CD4-positive, CD25-positive, alpha-beta regulatory T cell (primary cell): ENCODE results near the gene VPS13A. TPM values are rescaled to one million over a fixed set of nuclear protein-coding genes. Genes with fewer than 3 reads are reported as not detected.
"Not testable (repeated sequence)": the region's sequence is repeated elsewhere in the genome, so short reads cannot be mapped to it uniquely, and the experiment has no call there.

ENCODE experiments used
- ATAC-seq, 2 donors: fragments of 150-1000 bp; cut with Tn5 transposase; one replicate each; pipeline ENCODE4 v1.10.0; 2021; ENCODE audit warnings: low read depth in 2 of 2, moderate number of reproducible peaks in 2 of 2, moderate library complexity in 1 of 2
- DNase-seq, 3 donors: peaks; one replicate each; pipeline versions ENCODE4 v3.0.0 to v3.0.0-alpha.2; 2012 to 2022; ENCODE audit warnings: mixed read lengths in 1 of 3
- H3K27ac ChIP-seq: one replicate; pipeline ENCODE4 v1.7.0; 2013; ENCODE audit warnings: mild to moderate bottlenecking, low read length; ENCODE audit not compliant: insufficient read depth, poor library complexity, severe bottlenecking
- H3K27me3 ChIP-seq: one replicate; pipeline ENCODE4 v1.7.0; 2013; ENCODE audit warnings: low read length; ENCODE audit not compliant: control insufficient read depth, insufficient read depth
- H3K36me3 ChIP-seq: one replicate; pipeline ENCODE4 v1.7.0; 2013; ENCODE audit warnings: mild to moderate bottlenecking, low read length, moderate library complexity; ENCODE audit not compliant: control insufficient read depth, insufficient read depth
- H3K4me1 ChIP-seq: 2 replicates; pipeline ENCODE4 v1.7.0; 2013; ENCODE audit warnings: mild to moderate bottlenecking, low read length; ENCODE audit not compliant: insufficient read depth, control insufficient read depth, poor library complexity, severe bottlenecking
- H3K4me3 ChIP-seq: one replicate; pipeline ENCODE4 v1.7.0; 2013; ENCODE audit warnings: low read depth, mild to moderate bottlenecking, low read length, moderate library complexity
- H3K9me3 ChIP-seq, 2 experiments: 1 replicate in 1 of 2; 2 replicates in 1 of 2; pipeline ENCODE4 v1.7.0; 2013; ENCODE audit warnings: low read length in 2 of 2, mild to moderate bottlenecking in 1 of 2, moderate library complexity in 1 of 2; ENCODE audit not compliant: control insufficient read depth in 2 of 2
- H3K27ac Mint-ChIP-seq, 3 donors: one replicate each; pipeline ENCODE4 v1.8.0; 2020 to 2022; ENCODE audit warnings: mild to moderate bottlenecking in 3 of 3, mixed read lengths in 3 of 3, moderate library complexity in 2 of 3
- H3K27me3 Mint-ChIP-seq: one replicate; pipeline ENCODE4 v1.8.0; 2022; ENCODE audit warnings: mild to moderate bottlenecking, mixed read lengths
- H3K36me3 Mint-ChIP-seq: one replicate; pipeline ENCODE4 v1.8.0; 2020; ENCODE audit warnings: mixed read lengths
- H3K4me1 Mint-ChIP-seq, 4 donors: one replicate each; pipeline ENCODE4 v1.8.0; 2020 to 2022; ENCODE audit warnings: mixed read lengths in 4 of 4, mild to moderate bottlenecking in 1 of 4
- H3K4me3 Mint-ChIP-seq, 4 donors: one replicate each; pipeline ENCODE4 v1.8.0; 2020 to 2022; ENCODE audit warnings: mild to moderate bottlenecking in 4 of 4, mixed read lengths in 4 of 4, moderate library complexity in 3 of 4
- H3K9me3 Mint-ChIP-seq, 7 donors: one replicate each; pipeline ENCODE4 v1.8.0; 2020 to 2022; ENCODE audit warnings: mixed read lengths in 7 of 7, mild to moderate bottlenecking in 3 of 7, moderate library complexity in 2 of 7
- polyA plus RNA-seq, 4 donors: library from polyadenylated mRNA; unstranded; fragments of 300-500 nt; fragmentation: Illumina TruSeq; gene quantifications; one replicate each; pipeline ENCODE4 v1.2.3, GENCODE V29; 2021
- total RNA-seq: library from RNA; stranded (reverse); gene quantifications from one replicate; pipeline ENCODE4 v1.2.3, GENCODE V29; 2022

The VPS13A gene
- total and polyA plus RNA-seq, 5 donors from 2014 or later, result 2.5 to 53.1 (median 3.5) TPM

DNA sequence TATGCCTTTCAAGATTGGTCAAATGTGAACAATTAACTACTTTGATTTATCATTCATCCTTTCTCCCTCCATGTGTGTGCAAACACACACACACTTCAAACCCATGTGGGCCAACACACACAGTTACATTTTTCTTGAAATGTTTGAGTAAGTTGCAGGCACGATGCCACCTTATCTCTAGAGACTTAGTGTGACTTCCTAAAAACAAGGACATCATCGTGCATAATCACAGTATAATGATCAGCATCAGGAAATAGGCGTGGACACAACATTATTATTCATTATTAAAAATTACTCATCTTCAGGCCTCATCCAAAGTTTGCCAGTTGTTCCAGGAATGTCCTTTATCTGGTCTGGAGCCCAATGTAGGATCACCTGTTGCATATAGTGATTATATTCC lies 261.3 kb downstream of the VPS13A start:
- Histone ChIP-seq H3K4me3 (no peak overlapping the region), H3K4me1 (no peaks in the 10 kb centered on the region), H3K36me3 (no peaks in the 10 kb centered on the region), H3K27me3 (peaks cover 2% of the 10 kb centered on the region), H3K27ac (no peak overlapping the region), H3K9me3 (no peaks in the 10 kb centered on the region)
- Mint-ChIP-seq H3K27ac (no peak overlapping the region), H3K36me3 (no peaks in the 10 kb centered on the region), H3K27me3 (peaks cover 5% of the 10 kb centered on the region), H3K9me3 (no peaks in the 10 kb centered on the region), H3K4me3 (no peak overlapping the region), H3K4me1 (peaks cover 3 to 4% (median 3%) of the 10 kb centered on the region in 4 donors)
- ATAC-seq (no peak), DNase-seq (no peak)

GRCh38 chr9:77440057-77440456 lies 262.7 kb downstream of the VPS13A start:
- Histone ChIP-seq H3K27ac (no peak overlapping the region), H3K9me3 (no peaks in the 10 kb centered on the region), H3K36me3 (no peaks in the 10 kb centered on the region), H3K4me1 (no peaks in the 10 kb centered on the region), H3K27me3 (peaks cover 2% of the 10 kb centered on the region), H3K4me3 (no peak overlapping the region)
- ATAC-seq (no peak), DNase-seq (no peak)
- Mint-ChIP-seq H3K27me3 (peaks cover 10% of the 10 kb centered on the region), H3K4me3 (no peak overlapping the region), H3K4me1 (no peaks in the 10 kb centered on the region), H3K27ac (no peak overlapping the region), H3K36me3 (no peaks in the 10 kb centered on the region), H3K9me3 (no peaks in the 10 kb centered on the region)

- H3K9me3 ChIP-seq, H3K36me3 Mint-ChIP-seq, H3K27me3 ChIP-seq, H3K36me3 ChIP-seq, H3K27ac ChIP-seq, H3K4me1 Mint-ChIP-seq, H3K4me1 ChIP-seq, H3K27ac Mint-ChIP-seq, H3K9me3 Mint-ChIP-seq, H3K4me3 ChIP-seq, DNase-seq, ATAC-seq, H3K4me3 Mint-ChIP-seq: not testable (repeated sequence)
- H3K27me3 Mint-ChIP-seq, result peaks cover 10% of the 10 kb centered on the region
Observed at GRCh38 chr9:77441124-77441523, 263.8 kb downstream of the VPS13A start.

- H3K27ac ChIP-seq, result no peak overlapping the region
- H3K36me3 Mint-ChIP-seq, result no peaks in the 10 kb centered on the region
- H3K9me3 ChIP-seq, result peaks cover 0 to 3% of the 10 kb centered on the region in 2 experiments
- ATAC-seq, result no peak
- no peak for DNase-seq
- no peak overlapping the region for H3K4me3 ChIP-seq
- no peaks in the 10 kb centered on the region for H3K4me1 Mint-ChIP-seq
- peaks cover 16% of the 10 kb centered on the region for H3K27me3 Mint-ChIP-seq
- H3K4me3 Mint-ChIP-seq, result no peak overlapping the region
- H3K27me3 ChIP-seq, result peaks cover 2% of the 10 kb centered on the region
- H3K27ac Mint-ChIP-seq, result no peak overlapping the region
- H3K36me3 ChIP-seq, result no peaks in the 10 kb centered on the region
- H3K9me3 Mint-ChIP-seq, result peaks cover 0 to under 1% (median 0%) of the 10 kb centered on the region in 7 donors
- H3K4me1 ChIP-seq, result no peaks in the 10 kb centered on the region
Observed at GRCh38 chr9:77442436-77442835, 265.1 kb downstream of the VPS13A start.

DNA sequence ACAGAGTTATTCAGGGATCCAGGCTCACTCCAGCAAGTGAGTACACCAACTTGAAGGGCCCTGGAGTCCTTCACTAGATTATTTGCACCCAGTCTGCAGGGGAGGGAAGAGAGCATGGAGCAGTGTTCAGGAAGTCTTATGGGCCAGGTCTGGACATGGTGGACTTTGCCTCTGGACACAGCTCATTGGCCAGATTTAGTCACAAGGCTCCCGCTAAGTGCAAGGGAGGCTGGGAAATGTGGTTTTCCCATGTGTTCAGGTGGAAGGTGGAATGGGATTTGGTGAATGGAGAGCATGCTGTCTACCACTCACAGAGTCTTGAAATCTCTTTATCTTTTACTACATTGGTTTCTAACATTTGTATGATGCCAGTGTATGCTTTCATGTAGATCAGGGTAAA lies 270.3 kb downstream of the VPS13A start:
- no peak for ATAC-seq
- no peak overlapping the region for H3K27ac ChIP-seq
- Mint-ChIP-seq H3K4me1 (no peaks in the 10 kb centered on the region), H3K36me3 (no peaks in the 10 kb centered on the region), H3K9me3 (peaks cover 0 to 6% (median 0%) of the 10 kb centered on the region in 7 donors), H3K27ac (no peak overlapping the region), H3K4me3 (no peak overlapping the region), H3K27me3 (peaks cover 18% of the 10 kb centered on the region)
- H3K9me3 ChIP-seq, result peaks cover 0 to 5% of the 10 kb centered on the region in 2 experiments
- H3K27me3 ChIP-seq, result peaks cover 3% of the 10 kb centered on the region
- H3K4me1 ChIP-seq, result no peaks in the 10 kb centered on the region
- DNase-seq, result no peak
- no peaks in the 10 kb centered on the region for H3K36me3 ChIP-seq
- H3K4me3 ChIP-seq, result no peak overlapping the region

DNA sequence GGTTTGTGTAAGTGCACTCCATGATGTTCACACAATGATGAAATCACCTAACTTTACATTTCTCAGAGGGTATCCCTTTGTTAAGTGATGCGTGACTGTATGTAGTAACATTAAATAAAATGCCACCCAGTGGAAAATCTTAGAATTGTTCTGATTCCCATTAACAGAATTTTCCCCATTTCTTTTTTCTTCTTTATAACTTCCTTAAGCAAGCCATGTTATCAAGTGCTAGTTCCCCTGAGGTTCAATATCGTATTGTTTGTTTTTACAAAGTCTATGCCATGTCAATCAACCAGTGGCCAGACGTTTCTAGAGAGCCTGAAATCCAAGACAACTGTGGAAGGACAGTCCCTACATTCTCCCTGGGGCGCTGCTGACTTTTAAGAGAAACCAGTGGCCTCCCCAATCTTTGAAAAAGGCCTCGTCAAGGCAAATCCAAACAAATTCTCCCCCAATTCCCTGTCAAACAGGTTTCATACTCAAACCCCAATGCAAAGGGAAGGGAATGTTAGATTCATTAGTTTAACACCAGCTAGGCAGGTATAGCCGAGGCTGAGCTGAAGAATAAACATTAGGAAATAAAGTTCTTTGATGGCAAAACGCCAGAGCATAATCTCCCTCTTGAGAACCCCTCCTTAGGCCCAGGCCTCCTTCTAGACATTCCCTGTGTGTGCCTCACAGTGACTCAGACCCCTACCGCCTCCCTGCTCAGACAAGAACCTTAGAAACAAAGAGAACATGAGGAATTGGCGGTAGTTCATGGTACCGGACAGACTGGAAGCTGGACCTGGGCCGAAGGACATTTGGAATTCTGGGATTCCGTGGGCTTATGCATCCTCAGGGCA lies 272.1 kb downstream of the VPS13A start:
- H3K4me3 ChIP-seq, result no peak overlapping the region
- Mint-ChIP-seq H3K4me1 (peaks cover 0 to 8% (median 4%) of the 10 kb centered on the region in 4 donors), H3K27me3 (peaks cover 14% of the 10 kb centered on the region), H3K36me3 (no peaks in the 10 kb centered on the region), H3K4me3 (no peak overlapping the region), H3K27ac (no peak overlapping the region), H3K9me3 (peaks cover 0 to 6% (median 0%) of the 10 kb centered on the region in 7 donors)
- H3K9me3 ChIP-seq, result peaks cover 0 to 5% of the 10 kb centered on the region in 2 experiments
- ATAC-seq, result no peak
- H3K27ac ChIP-seq, result no peak overlapping the region
- H3K4me1 ChIP-seq, result no peaks in the 10 kb centered on the region
- no peaks in the 10 kb centered on the region for H3K36me3 ChIP-seq
- DNase-seq, result no peak
- peaks cover 3% of the 10 kb centered on the region for H3K27me3 ChIP-seq

DNA sequence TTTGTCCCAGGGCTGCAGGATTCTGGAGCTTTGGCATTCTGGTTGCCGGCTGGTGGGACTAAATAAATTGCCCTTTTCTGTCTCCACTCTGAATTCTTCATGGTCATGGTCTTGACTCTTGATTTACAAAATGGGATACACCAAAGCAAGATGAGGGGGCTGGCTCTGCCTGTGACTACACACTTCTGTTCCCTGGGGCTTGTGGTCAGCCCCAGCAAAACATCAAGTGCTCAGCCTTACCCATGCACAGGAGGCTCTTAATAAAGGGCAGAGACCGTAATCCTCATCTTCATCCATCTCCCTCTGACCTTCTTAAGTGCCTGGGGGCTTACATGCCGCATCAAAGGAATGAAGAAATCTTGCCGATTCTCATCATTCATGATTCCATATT lies 272.7 kb downstream of the VPS13A start:
- no peak for DNase-seq
- Mint-ChIP-seq H3K4me1 (peaks cover 0 to 8% (median 4%) of the 10 kb centered on the region in 4 donors), H3K27ac (no peak overlapping the region), H3K27me3 (peaks cover 12% of the 10 kb centered on the region), H3K4me3 (no peak overlapping the region), H3K36me3 (no peaks in the 10 kb centered on the region), H3K9me3 (peaks cover 0 to 6% (median 0%) of the 10 kb centered on the region in 7 donors)
- no peak for ATAC-seq
- Histone ChIP-seq H3K27ac (no peak overlapping the region), H3K36me3 (no peaks in the 10 kb centered on the region), H3K9me3 (peaks cover 0 to 5% of the 10 kb centered on the region in 2 experiments), H3K4me1 (no peaks in the 10 kb centered on the region), H3K27me3 (peaks cover 3% of the 10 kb centered on the region), H3K4me3 (no peak overlapping the region)

DNA sequence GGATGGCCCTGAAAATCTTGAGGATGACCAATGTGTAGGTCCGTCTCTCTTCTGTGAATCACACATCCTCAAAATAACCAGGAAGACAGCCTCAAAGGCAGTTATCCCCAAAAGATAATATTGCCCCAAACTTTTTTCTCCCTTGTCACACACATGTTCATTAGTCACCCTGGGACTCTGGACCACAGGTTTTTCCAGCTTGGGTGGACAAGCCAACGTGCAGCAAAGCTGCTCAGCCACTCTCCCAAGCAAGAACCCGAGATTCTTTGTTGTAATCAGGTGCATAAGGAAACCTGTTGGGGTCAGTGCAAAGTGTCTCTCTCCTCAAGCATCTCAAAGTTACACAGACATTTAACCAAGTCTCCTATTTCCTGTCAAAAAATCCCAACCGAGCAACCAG lies 274.2 kb downstream of the VPS13A start:
- peaks cover 0 to 6% (median 0%) of the 10 kb centered on the region in 7 donors for H3K9me3 Mint-ChIP-seq

More for the DNA sequence above, 274.2 kb downstream of the VPS13A start:
- H3K4me3 ChIP-seq, result no peak overlapping the region
- Mint-ChIP-seq H3K27ac (no peak overlapping the region), H3K36me3 (no peaks in the 10 kb centered on the region), H3K4me1 (peaks cover 0 to 8% (median 4%) of the 10 kb centered on the region in 4 donors), H3K27me3 (peaks cover 12% of the 10 kb centered on the region), H3K4me3 (no peak overlapping the region)
- ATAC-seq (no peak), DNase-seq (no peak)
- peaks cover 3% of the 10 kb centered on the region for H3K27me3 ChIP-seq
- no peaks in the 10 kb centered on the region for H3K36me3 ChIP-seq
- no peak overlapping the region for H3K27ac ChIP-seq
- H3K4me1 ChIP-seq, result no peaks in the 10 kb centered on the region
- peaks cover 0 to 5% of the 10 kb centered on the region in 2 experiments for H3K9me3 ChIP-seq
